Central memory CD8-positive, alpha-beta T cell (primary cell): ENCODE results near the gene PTCH2.
"Not testable (repeated sequence)": the region's sequence is repeated elsewhere in the genome, so short reads cannot be mapped to it uniquely, and the experiment has no call there.

Source experiments
- ATAC-seq: fragments of 150-1000 bp; cut with Tn5 transposase; replicated peaks from 2 replicates; pipeline ENCODE4 v1.10.0; 2022; ENCODE audit warnings: mild to moderate bottlenecking, moderate FRiP score, moderate number of reproducible peaks; ENCODE audit not compliant: poor library complexity, severe bottlenecking; ENCODE audit errors: extremely low read depth
- DNase-seq, 2 donors: peaks; one replicate each; pipeline ENCODE4 v3.0.0; 2021; ENCODE audit warnings: low spot score in 2 of 2
- H3K27ac Mint-ChIP-seq: one replicate; pipeline ENCODE4 v1.8.0; 2022; ENCODE audit warnings: low read depth, mild to moderate bottlenecking, moderate library complexity, mixed read lengths
- H3K27me3 Mint-ChIP-seq: one replicate; pipeline ENCODE4 v1.8.0; 2022; ENCODE audit warnings: mixed read lengths
- H3K36me3 Mint-ChIP-seq: one replicate; pipeline ENCODE4 v1.8.0; 2022; ENCODE audit warnings: mild to moderate bottlenecking, moderate library complexity, mixed read lengths; ENCODE audit not compliant: insufficient read depth
- H3K4me1 Mint-ChIP-seq: one replicate; pipeline ENCODE4 v1.8.0; 2022; ENCODE audit warnings: mixed read lengths
- H3K4me3 Mint-ChIP-seq: one replicate; pipeline ENCODE4 v1.8.0; 2022; ENCODE audit warnings: mild to moderate bottlenecking, moderate library complexity, mixed read lengths
- H3K9me3 Mint-ChIP-seq: one replicate; pipeline ENCODE4 v1.8.0; 2022; ENCODE audit warnings: mixed read lengths

Gene PTCH2

DNA sequence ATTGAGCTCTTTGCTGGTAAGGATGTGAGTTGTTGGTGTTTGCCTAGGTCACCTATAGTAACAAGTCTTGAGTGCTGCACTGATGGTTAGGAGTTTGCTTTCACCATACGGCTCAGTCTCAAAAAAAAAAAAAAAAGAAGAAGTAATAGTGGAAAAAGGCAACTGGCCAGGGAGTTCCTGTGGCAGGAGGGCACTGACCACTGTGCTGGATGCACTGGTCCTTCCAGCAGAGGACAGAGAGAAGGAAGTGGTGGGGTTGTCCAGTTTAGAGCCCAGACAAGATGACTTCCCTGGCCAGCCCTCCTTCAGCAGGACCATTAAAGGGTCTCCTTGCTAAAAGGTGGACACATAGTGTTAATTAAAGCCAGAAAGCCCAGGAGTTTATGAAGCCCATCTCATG, 11.9 kb upstream of the PTCH2 start:
- Mint-ChIP-seq H3K36me3 (peaks cover 20% of the 10 kb centered on the region), H3K4me3 (no peak overlapping the region), H3K9me3 (no peaks in the 10 kb centered on the region), H3K27me3 (no peaks in the 10 kb centered on the region), H3K4me1 (no peaks in the 10 kb centered on the region), H3K27ac (no peak overlapping the region)
- no peak for ATAC-seq
- DNase-seq, result no peak

DNA sequence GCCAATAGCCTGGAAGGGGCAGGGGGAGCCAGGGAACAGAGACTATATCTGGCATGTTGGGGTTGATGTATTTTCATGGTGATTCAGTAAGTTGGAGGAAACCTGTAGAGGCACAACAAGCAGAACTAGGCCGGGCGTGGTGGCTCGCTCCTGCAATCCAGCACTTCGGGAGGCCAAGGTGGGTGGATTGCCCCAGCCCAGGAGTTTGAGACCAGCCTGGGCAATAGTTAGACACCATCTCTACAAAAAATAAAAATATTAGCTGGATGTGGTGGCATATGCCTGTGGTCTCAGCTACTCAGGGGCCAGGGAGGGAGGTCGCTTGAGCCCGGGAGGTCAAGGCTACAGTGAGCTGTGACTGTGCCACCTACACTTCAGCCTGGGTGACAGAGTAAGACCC, 10.1 kb upstream of the PTCH2 start:
- Mint-ChIP-seq H3K27ac (no peak overlapping the region), H3K4me1 (no peaks in the 10 kb centered on the region), H3K36me3 (peaks cover 19% of the 10 kb centered on the region), H3K9me3 (no peaks in the 10 kb centered on the region), H3K27me3 (no peaks in the 10 kb centered on the region), H3K4me3 (no peak overlapping the region)
- ATAC-seq, result no peak
- no peak for DNase-seq

DNA sequence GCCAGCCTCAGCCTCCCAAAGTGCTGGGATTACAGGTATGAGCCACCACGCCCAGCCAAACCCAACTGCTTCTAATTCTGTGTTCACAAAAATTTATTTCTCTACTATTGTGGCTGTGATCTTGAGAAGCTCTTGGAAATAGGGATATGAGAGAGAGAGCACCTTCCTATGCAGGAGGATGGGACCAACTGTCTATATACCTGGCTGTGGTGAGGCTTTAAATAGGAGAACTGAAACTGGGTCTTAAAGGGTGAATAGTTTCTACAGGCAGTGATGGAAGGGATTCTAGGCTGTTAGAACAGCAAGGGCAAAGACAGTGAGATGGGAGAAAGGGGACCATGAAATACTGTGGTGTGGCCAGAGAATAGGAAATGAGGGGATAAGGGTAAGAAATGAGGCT, 8.3 kb upstream of the PTCH2 start:
- H3K27me3 Mint-ChIP-seq, result no peaks in the 10 kb centered on the region
- DNase-seq (no peak), ATAC-seq (no peak)
- H3K4me1 Mint-ChIP-seq, result no peaks in the 10 kb centered on the region
- no peak overlapping the region for H3K4me3 Mint-ChIP-seq
- H3K36me3 Mint-ChIP-seq, result peaks cover 10% of the 10 kb centered on the region
- no peak overlapping the region for H3K27ac Mint-ChIP-seq
- no peaks in the 10 kb centered on the region for H3K9me3 Mint-ChIP-seq

DNA sequence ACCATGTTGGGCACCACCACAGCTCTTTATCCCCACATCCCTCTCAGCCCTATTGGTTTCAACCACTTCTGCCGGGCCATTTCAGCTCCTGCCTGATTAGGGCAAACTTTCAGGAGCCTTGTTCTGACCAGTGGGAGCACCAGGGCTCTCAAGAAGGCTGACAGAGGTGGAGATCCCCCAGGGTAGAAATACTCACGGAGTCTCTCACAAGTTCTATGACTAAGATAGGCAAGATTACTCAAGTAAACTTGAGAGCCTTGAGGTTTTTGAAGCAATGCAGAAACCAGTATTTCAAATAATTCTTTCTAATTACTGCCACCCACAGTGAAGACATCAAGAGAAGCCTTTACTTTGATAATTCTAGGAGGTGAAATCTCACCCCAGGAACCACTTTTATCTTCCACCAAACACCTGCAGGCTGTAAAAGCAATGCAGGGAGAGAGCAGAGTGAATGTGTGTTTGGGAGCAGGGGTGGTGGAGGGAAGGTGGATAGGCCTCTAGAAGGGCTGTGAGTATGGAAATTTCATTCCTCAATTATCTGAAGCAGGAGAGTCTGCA, 6.6 kb upstream of the PTCH2 start:
- DNase-seq (no peak), ATAC-seq (no peak)
- H3K9me3 Mint-ChIP-seq, result no peaks in the 10 kb centered on the region
- H3K27me3 Mint-ChIP-seq, result no peaks in the 10 kb centered on the region
- no peak overlapping the region for H3K27ac Mint-ChIP-seq
- no peaks in the 10 kb centered on the region for H3K4me1 Mint-ChIP-seq
- H3K36me3 Mint-ChIP-seq, result peaks cover 8% of the 10 kb centered on the region
- no peak overlapping the region for H3K4me3 Mint-ChIP-seq

DNA sequence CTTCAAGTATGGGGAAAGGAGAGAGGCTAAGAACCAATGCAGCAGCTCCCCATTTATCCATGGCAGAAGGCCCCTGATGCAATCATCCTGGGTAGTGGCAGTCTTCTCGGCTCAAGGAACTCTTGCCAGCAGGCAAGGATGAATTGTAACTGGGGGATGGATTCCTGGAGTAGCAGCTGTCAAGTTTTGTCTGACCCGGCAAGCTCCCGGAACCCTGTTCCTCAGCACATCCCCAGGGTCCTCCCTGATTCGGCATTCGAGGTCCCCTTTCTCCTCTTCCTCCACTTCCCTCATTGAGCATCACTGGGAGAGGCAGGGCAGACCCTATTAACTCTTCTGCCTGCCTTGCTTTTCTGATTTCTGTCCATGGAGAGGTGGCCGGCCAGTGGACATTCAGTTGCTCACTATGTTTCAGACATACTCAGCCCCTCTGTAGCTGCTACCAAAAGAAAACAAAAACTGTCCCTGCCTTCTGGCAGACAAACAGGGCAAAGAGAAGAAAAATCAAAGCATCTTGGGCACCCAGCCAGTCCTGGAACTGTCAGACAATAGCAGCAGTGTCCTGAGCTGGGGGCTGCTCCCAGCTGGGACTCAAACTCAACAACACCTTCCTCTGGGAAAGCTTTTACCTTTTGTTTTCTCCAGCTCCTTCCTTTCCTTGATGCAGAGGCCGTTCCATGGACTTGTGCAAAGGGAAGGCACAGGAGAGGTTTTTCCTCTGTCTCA, 5.6 kb upstream of the PTCH2 start:
- no peak for DNase-seq
- H3K4me3 Mint-ChIP-seq, result no peak overlapping the region
- peaks cover 5% of the 10 kb centered on the region for H3K36me3 Mint-ChIP-seq
- no peak overlapping the region for H3K27ac Mint-ChIP-seq
- no peaks in the 10 kb centered on the region for H3K4me1 Mint-ChIP-seq
- no peak for ATAC-seq
- H3K27me3 Mint-ChIP-seq, result no peaks in the 10 kb centered on the region
- H3K9me3 Mint-ChIP-seq, result no peaks in the 10 kb centered on the region

DNA sequence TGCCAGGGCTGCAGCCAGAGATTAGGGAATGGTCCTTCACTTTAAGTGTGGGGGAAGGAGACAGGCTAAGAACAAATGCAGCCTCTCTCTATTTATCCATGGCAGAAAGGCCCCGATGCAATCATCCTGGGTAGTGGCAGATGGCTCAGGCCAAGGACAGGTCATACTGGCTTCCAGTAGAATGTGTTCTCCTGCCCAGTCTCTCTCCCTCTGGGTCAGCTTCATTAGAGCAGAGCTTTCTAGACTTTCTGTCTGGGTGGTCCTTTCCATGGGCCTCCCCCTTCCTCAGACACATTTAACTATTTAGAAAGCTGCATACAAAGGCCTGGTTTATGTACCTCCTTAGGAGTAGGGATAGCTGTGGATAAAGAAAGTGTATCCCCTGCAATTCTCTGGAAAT, 4.8 kb upstream of the PTCH2 start:
- Mint-ChIP-seq H3K9me3 (no peaks in the 10 kb centered on the region), H3K36me3 (peaks cover 4% of the 10 kb centered on the region), H3K4me1 (no peaks in the 10 kb centered on the region), H3K27ac (no peak overlapping the region), H3K4me3 (no peak overlapping the region), H3K27me3 (no peaks in the 10 kb centered on the region)
- no peak for DNase-seq
- no peak for ATAC-seq

DNA sequence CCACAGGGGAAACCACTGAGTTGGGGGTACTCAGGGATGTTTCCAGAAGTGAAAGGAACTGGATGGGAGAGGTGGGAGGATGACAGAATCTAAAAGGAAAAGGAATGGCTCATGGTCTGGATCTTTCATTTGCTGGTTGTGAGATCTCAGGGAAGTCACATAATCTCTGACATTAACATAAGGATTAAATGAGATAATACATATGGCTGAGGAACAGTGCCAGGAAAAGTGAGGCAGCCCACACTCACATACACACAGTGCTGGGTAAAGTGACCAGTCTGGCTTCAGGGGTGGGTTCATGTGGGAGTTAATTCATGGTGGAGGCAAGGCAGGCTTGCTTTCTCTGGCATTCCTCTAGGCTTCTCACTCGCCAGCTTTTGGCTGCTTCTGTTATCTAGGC, 3.9 kb upstream of the PTCH2 start:
- H3K4me3 Mint-ChIP-seq, result no peak overlapping the region
- H3K27me3 Mint-ChIP-seq, result peaks cover 6% of the 10 kb centered on the region
- no peaks in the 10 kb centered on the region for H3K4me1 Mint-ChIP-seq
- H3K36me3 Mint-ChIP-seq, result peaks cover 4% of the 10 kb centered on the region
- DNase-seq (no peak), ATAC-seq (no peak)
- no peaks in the 10 kb centered on the region for H3K9me3 Mint-ChIP-seq
- no peak overlapping the region for H3K27ac Mint-ChIP-seq

DNA sequence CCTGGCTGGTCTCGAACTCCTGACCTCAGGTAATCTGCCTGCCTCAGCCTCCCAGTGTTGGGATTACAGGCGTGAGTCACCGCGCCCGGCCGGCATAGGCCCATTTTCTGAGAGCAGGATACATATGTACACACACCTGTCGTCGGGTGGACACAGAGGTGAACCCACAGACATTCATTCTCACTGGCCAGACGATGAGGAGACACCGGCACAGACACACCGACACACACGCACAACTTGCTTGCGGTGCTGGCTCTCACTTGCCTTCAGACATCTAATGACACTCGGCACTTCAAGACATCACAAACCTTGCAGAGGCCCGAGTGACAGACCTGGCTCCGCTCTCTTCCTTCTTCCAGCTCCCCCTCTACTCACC, 579 bp downstream of the PTCH2 start:
- peak overlapping the region; percentile 54 for H3K4me3 Mint-ChIP-seq
- H3K9me3 Mint-ChIP-seq, result no peaks in the 10 kb centered on the region
- no peaks in the 10 kb centered on the region for H3K4me1 Mint-ChIP-seq
- peak; percentile 14 for ATAC-seq
- peaks cover 27% of the 10 kb centered on the region for H3K27me3 Mint-ChIP-seq
- no peak for DNase-seq
- H3K27ac Mint-ChIP-seq, result no peak overlapping the region
- peaks cover 4% of the 10 kb centered on the region for H3K36me3 Mint-ChIP-seq

DNA sequence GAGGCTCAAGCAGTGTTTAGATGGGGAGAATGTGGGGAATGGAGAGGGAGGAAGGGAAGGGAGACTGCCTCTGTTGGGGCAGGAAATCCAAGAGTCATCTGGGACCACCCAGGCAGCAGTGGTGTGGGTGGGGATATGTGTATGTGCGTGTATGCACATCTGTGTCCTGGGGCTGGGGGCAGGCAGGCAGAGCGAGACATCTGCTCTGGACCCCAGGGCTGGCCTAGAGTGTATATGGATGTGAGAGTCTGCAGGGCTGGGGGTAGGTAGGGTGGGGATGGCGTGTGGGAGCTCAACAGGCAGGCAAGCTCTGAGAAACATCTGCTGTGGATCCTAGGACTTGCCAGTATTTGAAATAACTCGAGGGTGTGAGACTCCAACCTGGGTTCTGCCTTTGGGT, 3.5 kb downstream of the PTCH2 start:
- ATAC-seq (no peak), DNase-seq (no peak)
- Mint-ChIP-seq H3K4me1 (peaks cover 8% of the 10 kb centered on the region), H3K27me3 (peaks cover 27% of the 10 kb centered on the region), H3K36me3 (peaks cover 4% of the 10 kb centered on the region), H3K4me3 (no peak overlapping the region), H3K9me3 (no peaks in the 10 kb centered on the region), H3K27ac (no peak overlapping the region)

DNA sequence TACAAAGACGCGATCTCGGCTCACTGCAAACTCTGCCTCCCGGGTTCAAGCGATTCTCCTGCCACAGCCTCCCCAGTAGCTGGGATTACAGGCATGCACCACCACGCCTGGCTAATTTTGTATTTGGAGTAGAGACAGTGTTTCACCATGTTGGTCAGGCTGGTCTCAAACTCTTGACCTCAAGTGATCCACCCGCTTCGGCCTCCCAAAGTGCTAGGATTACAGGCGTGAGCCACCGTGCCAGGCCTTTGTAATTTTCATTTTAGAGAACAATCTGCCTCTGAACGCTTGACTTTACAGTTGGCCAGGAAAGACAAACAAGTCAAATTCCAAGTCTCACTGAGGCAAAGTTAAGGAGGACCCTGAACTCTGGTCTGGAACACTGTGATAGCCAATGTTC, 4.8 kb downstream of the PTCH2 start:
- H3K9me3 Mint-ChIP-seq, DNase-seq, H3K27ac Mint-ChIP-seq, H3K36me3 Mint-ChIP-seq, H3K4me3 Mint-ChIP-seq, ATAC-seq, H3K4me1 Mint-ChIP-seq: not testable (repeated sequence)
- peaks cover 27% of the 10 kb centered on the region for H3K27me3 Mint-ChIP-seq

DNA sequence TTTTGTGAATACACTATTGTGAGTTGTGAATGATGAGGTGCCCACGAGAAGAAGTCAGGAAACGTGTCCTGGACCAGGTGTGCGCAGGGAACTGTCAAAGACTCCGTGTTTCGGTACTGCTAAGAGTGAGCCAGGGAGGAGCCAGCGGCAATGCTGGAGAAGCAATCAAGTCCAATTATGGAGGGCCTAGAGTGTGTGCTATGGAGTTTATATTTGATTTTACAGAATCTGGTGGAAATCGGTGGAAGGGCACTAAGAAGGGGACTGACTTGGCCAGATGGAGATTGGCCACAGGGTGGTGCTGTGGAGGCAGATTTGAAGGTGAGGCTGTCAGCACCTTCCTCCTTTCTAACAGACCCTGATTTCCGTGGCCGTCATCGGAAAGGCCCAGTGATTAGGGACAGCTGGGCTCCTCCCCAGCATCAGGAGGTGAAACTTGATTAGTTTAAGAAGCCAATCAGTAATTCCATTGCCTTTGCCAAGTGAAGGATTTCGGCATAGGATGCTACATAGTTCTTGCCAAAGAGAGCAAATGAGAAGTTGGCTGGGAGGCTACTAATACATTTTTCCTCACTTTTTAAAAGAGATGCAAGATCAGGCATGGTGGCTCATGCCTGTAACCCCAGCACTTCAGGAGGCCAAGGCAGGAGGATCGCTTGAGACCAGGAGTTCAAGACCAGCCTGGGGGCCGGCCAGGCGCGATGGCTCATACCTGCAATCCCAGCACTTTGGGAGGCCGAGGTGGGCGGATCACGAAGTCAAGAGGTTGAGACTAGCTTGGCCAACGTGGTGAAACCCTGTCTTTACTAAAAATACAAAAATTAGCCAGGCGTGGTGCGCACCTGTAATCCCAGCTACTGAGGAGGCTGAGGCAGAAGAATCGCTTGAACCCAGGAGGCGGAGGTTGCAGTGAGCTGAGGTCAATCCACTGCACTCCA, 7.0 kb downstream of the PTCH2 start:
- no peaks in the 10 kb centered on the region for H3K9me3 Mint-ChIP-seq
- no peaks in the 10 kb centered on the region for H3K36me3 Mint-ChIP-seq
- H3K27ac Mint-ChIP-seq, result no peak overlapping the region
- H3K4me1 Mint-ChIP-seq, result peaks cover 8% of the 10 kb centered on the region
- ATAC-seq (peak; percentile 75), DNase-seq (peak; percentile 69 to 78)
- H3K27me3 Mint-ChIP-seq, result peaks cover 11% of the 10 kb centered on the region
- peak overlapping the region; percentile 14 for H3K4me3 Mint-ChIP-seq

DNA sequence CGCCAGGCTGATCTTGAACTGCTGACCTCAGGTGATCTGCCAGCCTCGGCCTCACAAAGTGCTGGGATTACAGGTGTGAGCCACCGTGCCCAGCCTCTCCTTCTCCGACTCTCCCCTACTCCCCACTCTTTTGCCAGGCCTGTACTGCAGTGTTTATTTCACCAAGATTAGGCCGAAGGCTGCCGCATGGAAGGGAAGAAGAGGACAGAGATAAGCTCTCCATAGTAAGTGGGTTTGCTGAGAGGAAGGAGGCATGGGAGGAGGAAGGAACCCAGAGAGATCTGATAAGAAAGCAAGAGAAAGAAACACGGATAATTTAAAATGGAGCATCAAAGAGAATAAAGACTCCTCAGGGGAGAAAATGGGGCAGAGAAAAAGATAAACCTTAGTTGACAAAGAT, 8.7 kb downstream of the PTCH2 start:
- Mint-ChIP-seq H3K9me3 (no peaks in the 10 kb centered on the region), H3K4me3 (no peak overlapping the region), H3K4me1 (peaks cover 8% of the 10 kb centered on the region), H3K27me3 (peaks cover 3% of the 10 kb centered on the region), H3K36me3 (no peaks in the 10 kb centered on the region), H3K27ac (no peak overlapping the region)
- no peak for DNase-seq
- no peak for ATAC-seq
